Fibroblast of the aortic adventitia (primary cell): ENCODE results near the gene PEPD. TPM values are rescaled to one million over a fixed set of nuclear protein-coding genes. Genes with fewer than 3 reads are reported as not detected.

ENCODE experiments used
- DNase-seq: peaks from one replicate; pipeline ENCODE4 v3.0.0-alpha.2; 2010; ENCODE audit warnings: low read depth
- H3K4me3 ChIP-seq: 2 replicates; pipeline ENCODE4 v1.5.1; 2011; ENCODE audit warnings: low read depth, mild to moderate bottlenecking, control low read depth, low read length, moderate library complexity
- total RNA-seq: library from RNA; depleted of rRNA; stranded (reverse); fragments of >200 nt; gene quantifications from 2 replicates; pipeline ENCODE4 v1.2.3, GENCODE V29; 2012; ENCODE audit warnings: low replicate concordance
- TF ChIP-seq, protein P1 (sequence below): IDR thresholded peaks from 2 replicates; pipeline ENCODE4 v1.5.1; 2011; ENCODE audit warnings: mild to moderate bottlenecking, low read length, control low read depth, inconsistent platforms; ENCODE audit not compliant: insufficient read depth

PEPD gene
- total RNA-seq, 1 donor, result 65.0 TPM

- H3K4me3 ChIP-seq, result no peak overlapping the region
- no peak for DNase-seq
- TF ChIP-seq, protein P1, sequence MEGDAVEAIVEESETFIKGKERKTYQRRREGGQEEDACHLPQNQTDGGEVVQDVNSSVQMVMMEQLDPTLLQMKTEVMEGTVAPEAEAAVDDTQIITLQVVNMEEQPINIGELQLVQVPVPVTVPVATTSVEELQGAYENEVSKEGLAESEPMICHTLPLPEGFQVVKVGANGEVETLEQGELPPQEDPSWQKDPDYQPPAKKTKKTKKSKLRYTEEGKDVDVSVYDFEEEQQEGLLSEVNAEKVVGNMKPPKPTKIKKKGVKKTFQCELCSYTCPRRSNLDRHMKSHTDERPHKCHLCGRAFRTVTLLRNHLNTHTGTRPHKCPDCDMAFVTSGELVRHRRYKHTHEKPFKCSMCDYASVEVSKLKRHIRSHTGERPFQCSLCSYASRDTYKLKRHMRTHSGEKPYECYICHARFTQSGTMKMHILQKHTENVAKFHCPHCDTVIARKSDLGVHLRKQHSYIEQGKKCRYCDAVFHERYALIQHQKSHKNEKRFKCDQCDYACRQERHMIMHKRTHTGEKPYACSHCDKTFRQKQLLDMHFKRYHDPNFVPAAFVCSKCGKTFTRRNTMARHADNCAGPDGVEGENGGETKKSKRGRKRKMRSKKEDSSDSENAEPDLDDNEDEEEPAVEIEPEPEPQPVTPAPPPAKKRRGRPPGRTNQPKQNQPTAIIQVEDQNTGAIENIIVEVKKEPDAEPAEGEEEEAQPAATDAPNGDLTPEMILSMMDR, result no peak
Measured at GRCh38 chr19:33462112-33462791, 59.3 kb downstream of the PEPD start.

- no peak for DNase-seq
- TF ChIP-seq, protein P1, result no peak
- no peak overlapping the region for H3K4me3 ChIP-seq
Measured at GRCh38 chr19:33461256-33462111, 60.1 kb downstream of the PEPD start.

DNA sequence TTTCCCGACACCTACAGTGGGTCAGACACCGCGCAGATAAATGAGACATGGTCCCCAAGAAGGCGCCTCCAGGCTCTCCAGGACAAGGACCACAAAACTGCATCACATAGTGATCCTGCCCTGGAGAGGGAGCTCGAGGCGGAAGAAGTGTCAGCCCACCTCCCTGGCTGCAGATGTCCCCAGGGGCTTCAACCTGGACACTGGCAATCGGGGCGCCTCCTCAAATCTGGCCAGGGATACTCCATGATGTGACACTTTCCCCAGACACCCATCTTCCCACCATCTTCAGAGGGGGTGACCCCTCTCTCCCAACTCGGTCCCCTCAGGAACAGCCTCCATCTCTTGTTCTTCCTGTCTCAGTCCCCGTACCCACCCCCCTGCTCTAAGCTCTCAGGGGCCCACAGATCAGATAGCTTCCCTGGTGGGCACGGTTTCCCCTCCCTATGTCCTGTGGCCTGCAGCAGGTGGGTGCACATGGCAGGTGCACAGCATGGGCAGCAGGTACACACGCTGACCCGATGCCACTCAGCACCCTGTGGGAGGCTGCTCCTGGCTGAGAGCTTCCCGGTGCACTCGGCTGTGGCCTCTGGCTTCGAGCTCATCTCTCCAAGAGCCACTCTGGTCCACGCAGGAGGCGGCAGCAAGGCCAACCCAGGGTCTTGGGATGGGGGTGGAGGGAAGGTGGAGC is 61.2 kb downstream of the PEPD start:
- DNase-seq, result no peak
- H3K4me3 ChIP-seq, result no peak overlapping the region
- TF ChIP-seq, protein P1, result no peak

DNA sequence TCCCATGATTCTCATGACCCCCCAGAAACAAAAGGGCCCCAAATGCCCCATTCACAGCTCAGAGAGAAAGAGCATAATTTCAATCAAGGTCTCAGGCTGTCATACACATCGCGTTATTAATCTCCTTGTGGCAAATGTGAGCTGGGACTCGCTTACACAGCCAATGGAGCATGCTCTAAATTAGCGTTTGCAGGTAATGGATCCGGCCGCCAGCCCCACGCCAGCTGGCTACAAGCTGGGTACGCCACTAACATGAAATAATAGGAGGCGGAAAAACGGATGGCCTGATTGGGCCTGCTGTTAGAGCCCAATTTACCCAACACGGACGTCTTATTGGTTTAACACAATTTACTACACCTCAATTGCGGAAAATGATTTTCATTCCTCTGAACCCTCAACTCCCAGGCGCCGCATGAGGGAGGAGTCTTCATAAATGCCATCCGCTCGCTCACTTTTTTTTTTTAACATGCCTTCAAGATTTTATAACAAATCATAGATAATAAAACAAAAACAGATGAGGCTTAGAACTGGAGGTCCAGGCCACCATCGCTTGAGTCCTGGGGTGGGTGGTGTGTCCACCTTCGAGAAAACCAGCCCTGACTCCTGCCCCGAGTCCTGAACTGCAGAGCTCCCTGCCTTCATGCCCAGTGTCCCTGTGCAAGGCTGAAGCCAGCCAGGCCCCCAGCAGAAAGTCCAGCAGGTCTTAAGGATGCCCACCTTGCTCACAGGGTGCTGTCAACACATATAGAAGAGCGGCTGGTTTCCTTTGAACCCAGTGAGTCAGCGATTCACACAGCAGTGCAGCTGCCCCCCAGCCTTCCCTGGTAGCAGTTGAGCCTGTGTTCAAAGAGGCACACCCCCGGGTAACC is 62.1 kb downstream of the PEPD start:
- TF ChIP-seq, protein P1, result no peak
- no peak for DNase-seq
- H3K4me3 ChIP-seq, result no peak overlapping the region

- no peak overlapping the region for H3K4me3 ChIP-seq
- no peak for DNase-seq
- TF ChIP-seq, protein P1, result no peak
Measured at GRCh38 chr19:33458807-33459206, 62.8 kb downstream of the PEPD start.

- TF ChIP-seq, protein P1, result no peak
- no peak for DNase-seq
Measured at GRCh38 chr19:33458171-33458633, 63.4 kb downstream of the PEPD start.

More at GRCh38 chr19:33458171-33458633, 63.4 kb downstream of the PEPD start:
- no peak overlapping the region for H3K4me3 ChIP-seq
